Occipital lobe (tissue), 2 donors: ENCODE measurements around the gene TMEM185A. TPM values are rescaled to one million over a fixed set of nuclear protein-coding genes. Genes with fewer than 3 reads are reported as not detected.
"Not testable (repeated sequence)": the region's sequence is repeated elsewhere in the genome, so short reads cannot be mapped to it uniquely, and the experiment has no call there.

ENCODE experiments used
- DNase-seq: peaks from one replicate; lab custom pipeline; 2025; lab: John Stamatoyannopoulos, UW
- total RNA-seq: library from RNA; depleted of rRNA; stranded (reverse); fragments of >200 nt; gene quantifications from one replicate; pipeline ENCODE4 v1.2.3, GENCODE V29; 2014

The TMEM185A gene
- total RNA-seq, 1 donor from 2014 or later = 51.6 TPM

DNA sequence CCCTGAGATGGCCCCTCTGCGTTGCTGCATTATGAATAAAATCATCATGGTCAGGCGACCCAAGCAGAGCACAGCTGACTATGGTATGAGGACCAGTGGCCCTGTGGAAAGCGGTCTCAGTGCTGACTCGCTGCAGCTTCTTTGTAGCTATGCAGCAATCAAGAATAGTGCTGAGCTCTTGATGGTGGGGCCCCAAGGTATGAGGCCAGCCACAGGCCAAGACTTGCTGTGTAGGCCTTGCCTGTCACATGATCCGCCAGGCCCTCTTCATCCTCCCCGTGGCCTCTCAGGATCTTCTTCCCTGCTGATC lies 79.7 kb downstream of the TMEM185A start:
- DNase-seq = not testable (repeated sequence)

DNA sequence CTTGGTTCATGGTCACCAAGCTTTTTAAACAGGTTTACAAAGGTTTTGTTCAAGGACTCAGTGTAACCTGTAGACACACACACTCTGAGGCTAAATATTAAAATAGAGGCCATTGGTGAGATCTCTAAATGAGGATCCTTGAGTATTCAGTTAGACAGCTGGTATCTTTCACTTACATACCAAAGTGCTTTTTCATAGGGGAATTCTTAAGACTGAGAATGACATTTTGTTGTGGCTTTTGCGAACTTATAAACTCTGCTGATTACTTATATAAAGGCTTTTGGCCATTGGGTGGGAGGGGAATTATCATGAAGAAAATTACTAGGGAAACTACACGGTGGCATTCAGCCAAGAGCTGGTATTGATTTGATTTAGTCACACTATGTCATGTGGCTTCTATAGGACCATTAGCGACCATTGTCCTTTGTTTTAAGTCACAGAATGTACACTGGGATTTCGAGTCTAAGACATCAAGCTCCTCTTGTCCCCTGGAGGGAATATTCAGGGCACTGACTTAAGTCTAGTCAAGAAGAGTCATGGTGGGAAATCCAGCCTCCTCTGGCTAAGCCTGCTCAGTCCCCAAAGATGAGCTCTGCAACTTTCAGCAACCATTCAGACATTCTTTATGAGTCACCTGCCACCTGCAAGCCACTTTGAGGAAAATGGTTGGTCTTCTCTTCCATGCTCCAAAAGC lies 80.2 kb downstream of the TMEM185A start:
- not testable (repeated sequence) for DNase-seq

DNA sequence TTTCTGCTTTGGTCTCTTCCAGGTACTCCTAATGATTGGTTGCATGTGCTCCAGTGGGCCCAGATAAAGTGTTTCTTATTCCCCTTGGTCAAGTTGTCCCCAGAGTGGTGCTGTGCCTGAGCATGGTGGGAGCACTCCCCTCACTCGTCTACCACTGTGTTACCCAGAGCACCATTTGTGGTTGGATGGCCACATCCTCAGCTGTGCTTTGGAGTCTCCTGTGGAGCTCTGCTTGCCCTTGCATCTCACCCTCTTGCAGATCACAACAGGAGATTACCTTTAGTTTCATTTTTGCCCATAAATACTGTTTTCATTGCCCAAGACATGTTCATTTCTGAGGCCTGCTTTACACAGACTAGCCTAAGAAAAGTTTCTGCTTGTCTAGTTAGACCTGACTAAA lies 81.1 kb downstream of the TMEM185A start:
- DNase-seq = not testable (repeated sequence)

DNA sequence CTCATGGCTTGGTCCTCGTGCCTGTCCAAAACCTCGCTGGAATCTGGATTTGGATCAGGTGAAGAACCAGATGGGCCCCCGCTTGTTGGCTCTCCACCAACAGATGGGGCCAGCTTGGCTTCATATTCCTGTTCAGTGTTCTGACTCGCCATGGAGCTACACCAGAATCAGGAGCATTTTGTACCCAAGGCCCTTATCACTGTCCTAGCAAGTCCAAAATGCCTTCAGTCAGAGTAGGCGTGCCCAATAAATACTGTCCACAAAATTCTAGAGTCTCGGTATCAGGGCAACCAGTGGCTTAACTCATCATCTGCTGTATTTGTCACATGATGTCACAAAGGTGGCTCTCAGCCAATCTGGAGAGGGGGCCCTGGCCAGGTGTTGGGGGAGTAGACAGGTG lies 81.9 kb downstream of the TMEM185A start, which contains the start of gene HSFX3:
Gene HSFX3 (minus strand): TSS at position 224 of the 400 bp plus-strand sequence. CDS start 72 bp downstream, at position 152.
- DNase-seq = not testable (repeated sequence)

DNA sequence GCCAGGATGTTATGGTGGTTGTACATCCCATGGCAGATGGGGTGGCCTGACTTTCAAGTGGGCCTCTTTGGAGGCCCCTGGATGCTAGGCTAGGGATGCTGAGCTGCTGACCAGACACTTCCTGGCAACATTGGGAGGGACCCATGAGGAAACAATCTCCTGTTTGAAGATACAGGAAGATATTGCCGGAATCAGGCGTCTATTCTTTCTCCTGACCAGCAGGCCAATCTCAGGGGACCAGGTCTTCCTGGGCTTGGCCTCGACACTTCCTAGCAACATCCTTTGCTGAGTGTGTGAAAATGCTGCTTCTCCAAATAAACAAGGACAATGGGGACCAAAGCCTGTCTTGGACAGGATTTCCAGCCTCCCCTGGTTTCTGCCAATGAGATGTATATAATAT lies 83.8 kb downstream of the TMEM185A start:
- not testable (repeated sequence) for DNase-seq

DNA sequence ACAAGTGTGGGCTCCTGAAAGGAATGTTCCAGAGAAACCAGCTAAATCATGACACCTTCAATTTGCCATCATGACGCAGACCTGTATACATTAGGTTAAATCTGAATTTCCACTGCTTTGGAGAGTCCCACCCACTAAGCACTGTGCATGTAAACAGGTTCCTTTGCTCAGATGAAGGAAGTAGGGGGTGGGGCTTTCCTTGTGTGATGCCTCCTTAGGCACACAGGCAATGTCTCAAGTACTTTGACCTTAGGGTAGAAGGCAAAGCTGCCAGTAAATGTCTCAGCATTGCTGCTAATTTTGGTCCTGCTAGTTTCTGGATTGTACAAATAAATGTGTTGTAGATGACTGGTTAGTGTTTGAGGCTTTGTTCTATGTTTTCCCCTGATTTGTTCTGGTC lies 84.6 kb downstream of the TMEM185A start:
- DNase-seq = not testable (repeated sequence)

Other genes starting within 250 kb of the TMEM185A start
- 121 TPM for gene IDS, start 126.5 kb downstream of the TMEM185A start, total RNA-seq
- 16.1 TPM for gene EOLA1, start 90.8 kb downstream of the TMEM185A start, total RNA-seq
- not detected for gene HSFX3, start 81.9 kb downstream of the TMEM185A start, total RNA-seq
- not detected for gene MAGEA9B, start 44.3 kb downstream of the TMEM185A start, total RNA-seq
- 2.0 TPM for gene HSFX2, start 36.5 kb downstream of the TMEM185A start, total RNA-seq
- gene MAGEA11, start 80.3 kb upstream of the TMEM185A start, total RNA-seq = not detected
- 1.7 TPM for gene HSFX1, start 142.3 kb upstream of the TMEM185A start, total RNA-seq
- gene MAGEA9, start 150.1 kb upstream of the TMEM185A start, total RNA-seq = not detected
- not detected for gene MAGEA8, start 249.4 kb upstream of the TMEM185A start, total RNA-seq